Putamen (tissue), 1 donor: ENCODE results near the gene FGFBP2.

Experiments
- DNase-seq: peaks from one replicate; pipeline ENCODE4 v3.0.0-alpha.2; 2016; ENCODE audit warnings: low spot score

The FGFBP2 gene, protein sequence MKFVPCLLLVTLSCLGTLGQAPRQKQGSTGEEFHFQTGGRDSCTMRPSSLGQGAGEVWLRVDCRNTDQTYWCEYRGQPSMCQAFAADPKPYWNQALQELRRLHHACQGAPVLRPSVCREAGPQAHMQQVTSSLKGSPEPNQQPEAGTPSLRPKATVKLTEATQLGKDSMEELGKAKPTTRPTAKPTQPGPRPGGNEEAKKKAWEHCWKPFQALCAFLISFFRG

DNA sequence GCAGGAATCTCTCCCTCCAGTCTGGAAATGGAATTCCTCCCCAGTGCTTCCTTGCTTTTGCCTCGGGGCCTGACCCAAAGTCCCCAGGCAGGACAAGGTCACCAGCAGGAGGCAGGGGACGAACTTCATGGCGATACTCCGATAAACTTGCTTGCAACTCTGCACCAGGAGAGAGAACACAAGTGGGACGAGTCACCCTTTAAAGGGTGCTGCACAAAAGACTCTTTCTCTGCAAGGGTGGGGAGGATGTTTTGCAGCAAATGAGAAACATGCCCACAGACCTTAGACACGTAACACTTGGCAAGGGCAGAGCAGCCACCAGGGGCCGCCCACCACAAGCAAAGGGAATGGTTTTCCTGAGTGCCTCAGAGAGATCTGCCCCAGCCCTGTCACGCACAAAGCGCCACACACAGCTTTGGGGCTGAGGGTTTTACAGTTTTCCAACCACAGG is at the start of gene FGFBP2:
Gene FGFBP2 (minus strand): TSS at position 175 of the 451 bp plus-strand sequence. CDS start 46 bp downstream, at position 129.
- DNase-seq = no peak

DNA sequence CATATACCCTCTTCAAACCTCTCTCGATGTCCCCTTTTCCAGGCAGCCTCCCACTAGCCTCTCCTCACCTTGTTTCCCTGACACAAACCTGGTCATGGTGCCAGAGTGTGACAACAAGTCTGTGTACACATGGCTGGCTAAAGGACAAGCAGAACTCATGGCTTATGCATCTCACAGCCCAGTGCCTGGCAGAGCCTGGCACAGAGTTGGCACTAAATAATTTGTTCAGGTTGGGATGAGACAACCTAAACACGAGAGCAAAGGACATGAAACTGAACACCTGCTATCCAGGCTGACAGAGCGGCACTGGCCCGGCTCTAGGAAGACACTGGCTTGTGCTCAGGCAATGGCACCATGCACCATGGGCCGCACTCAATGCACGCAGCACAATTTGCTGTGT is 48.2 kb upstream of the FGFBP2 start:
- no peak for DNase-seq

- no peak for DNase-seq
These were observed 46.2 kb upstream of the FGFBP2 start for GRCh38 chr4:16009153-16009552.

DNA sequence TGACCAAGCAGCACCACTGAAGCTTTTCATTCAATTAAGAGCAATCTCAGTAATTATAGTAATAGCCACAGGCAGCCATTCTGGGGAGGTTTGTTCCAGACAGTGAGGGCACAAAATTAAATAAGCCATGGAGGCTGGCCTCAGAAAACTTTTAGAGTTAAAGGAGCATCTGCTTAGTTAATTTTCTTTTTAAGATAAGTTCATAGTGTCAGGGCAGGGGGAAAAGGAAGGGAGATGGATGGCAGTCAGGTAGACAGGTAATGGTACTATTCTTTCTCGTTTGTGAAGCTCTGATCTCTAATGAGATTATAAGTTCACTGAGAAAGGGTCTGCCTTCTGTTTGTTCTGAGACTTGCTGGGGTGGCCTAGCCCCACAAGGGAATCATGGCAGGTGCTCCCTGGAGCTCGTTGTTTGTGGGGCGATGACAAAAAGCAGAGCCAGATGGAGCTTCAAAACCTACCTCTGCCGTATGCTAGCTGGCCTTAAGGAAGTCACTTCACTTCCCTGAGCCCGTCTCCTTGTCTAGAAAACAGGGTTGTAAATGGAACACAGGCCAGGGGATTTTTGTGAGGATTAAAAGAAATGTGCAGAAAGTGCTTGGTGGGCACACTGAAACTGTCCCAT is 44.6 kb upstream of the FGFBP2 start:
- DNase-seq = no peak

DNA sequence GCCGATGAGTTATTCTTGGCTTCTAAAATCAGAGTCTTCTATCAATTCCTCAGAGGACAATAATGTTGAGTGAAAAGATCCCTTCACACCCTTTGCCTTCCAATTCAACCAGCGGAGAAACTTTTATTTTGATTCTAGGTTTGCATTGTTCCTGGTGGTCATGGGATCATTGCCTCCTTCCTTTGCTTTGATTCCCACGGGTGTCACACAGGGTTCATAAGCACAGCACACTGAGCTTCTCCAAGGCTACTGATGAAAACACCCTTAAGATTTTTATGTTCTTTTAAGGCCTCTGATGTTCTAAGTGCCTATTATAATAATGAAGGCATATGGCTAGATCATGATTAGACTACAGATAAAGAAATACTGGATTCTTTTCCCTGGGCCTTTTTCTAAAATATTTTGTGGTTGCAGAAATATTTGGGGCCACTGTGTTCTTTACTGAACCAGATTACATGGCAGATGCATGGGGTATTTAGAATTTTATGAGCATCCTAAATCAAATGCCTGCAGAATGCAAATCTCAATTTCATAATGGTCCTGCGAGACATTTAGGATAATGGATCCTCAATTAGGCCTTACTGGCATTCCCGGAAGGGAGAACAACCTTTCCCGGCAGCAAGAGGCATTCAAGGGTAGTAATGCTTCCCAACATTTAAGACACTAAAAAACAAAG is 43.9 kb upstream of the FGFBP2 start:
- DNase-seq = no peak

DNA sequence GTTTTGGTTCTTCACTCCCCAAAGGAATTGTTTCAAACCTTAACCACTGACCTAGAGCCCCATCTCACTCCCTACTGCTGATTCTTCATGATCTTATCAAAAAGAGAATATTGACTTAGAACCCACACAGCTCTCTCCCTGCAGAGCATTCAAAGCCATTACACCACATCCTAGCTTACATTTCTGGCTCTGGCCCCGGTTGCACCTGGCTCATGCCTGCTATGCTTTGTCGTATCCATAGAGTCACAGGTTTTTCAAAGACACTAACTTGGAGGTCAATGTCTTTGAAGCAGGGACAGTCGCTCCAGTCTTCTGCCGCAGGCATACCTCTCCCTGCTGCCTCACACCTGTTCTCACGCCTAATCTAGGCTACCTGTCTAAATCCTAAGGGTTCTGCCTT is 42.7 kb upstream of the FGFBP2 start:
- DNase-seq = no peak

DNA sequence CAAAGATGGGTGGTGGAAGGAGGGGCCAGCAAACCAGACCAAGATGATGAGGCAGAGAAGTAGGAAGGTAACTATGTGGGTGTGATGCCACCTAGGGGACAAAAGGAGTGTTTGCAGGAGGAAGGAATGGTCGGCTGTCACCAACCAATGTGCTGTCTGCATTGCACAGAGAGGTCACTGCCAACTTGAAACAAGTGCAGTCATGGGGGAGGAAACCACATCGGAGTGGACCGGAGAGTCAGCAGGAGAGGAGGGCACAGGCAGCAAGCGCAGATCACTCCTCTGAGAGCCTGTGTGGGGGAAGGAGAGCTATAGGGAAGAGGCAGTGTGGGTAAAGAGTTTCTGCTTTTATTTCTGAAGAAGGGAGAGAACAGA is 38.5 kb upstream of the FGFBP2 start:
- DNase-seq = peak; percentile 66

- no peak for DNase-seq
These were observed 37.9 kb upstream of the FGFBP2 start for GRCh38 chr4:16000708-16001483.

GRCh38 chr4:15996773-15997172 is 33.8 kb upstream of the FGFBP2 start:
- no peak for DNase-seq

DNA sequence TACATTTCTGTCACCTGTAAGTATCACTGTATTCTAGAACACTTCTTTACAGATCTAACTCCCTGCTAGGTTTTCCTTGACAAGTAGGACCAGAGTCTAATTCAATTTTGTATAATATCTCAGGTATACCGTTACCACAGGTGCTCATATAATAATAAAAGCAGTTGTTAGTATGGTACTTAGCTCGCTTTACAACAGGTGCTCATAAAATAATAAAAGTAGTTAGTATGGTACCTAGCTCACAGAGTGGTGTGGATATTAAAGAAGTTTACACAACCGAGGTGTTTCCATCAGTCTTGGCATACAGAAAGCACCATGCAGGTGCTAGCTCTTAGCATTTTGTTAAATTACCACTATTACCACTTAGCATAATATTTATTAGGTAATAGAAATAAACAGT is 32.9 kb upstream of the FGFBP2 start:
- no peak for DNase-seq

- DNase-seq = no peak
These were observed 29.2 kb upstream of the FGFBP2 start for GRCh38 chr4:15992167-15992485.

GRCh38 chr4:15990570-15991285 is 27.8 kb upstream of the FGFBP2 start:
- DNase-seq = no peak

DNA sequence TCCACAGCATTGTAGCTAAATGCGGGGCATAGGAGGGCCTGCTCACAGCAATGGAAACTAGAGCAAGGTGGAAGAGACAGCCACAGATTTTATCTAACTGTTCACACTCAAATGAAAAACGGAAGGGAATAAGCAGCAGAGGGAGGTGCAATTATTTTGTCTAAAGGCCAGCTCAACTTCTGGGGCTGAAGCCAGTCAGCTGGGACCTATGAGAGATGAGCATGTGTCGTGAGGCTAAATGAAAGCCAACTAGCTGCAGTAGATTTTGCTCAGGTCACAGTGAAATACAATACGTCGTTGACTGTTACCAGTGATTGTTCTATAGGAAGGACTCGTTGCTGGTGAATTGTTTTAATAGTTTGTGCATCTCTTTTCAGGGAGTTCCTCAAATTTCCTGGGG is 26.4 kb upstream of the FGFBP2 start:
- DNase-seq = no peak

GRCh38 chr4:15988222-15988621 is 25.2 kb upstream of the FGFBP2 start:
- DNase-seq = no peak

GRCh38 chr4:15986907-15987306 is 23.9 kb upstream of the FGFBP2 start:
- DNase-seq = no peak

GRCh38 chr4:15983610-15984009 is 20.6 kb upstream of the FGFBP2 start:
- no peak for DNase-seq

GRCh38 chr4:15982842-15983524 is 20.0 kb upstream of the FGFBP2 start:
- DNase-seq = no peak

GRCh38 chr4:15976456-15977447 is 13.8 kb upstream of the FGFBP2 start:
- no peak for DNase-seq

GRCh38 chr4:15971068-15971801 is 8.3 kb upstream of the FGFBP2 start:
- no peak for DNase-seq
